CD4-positive, alpha-beta T cell treated with Interleukin-10 for 1 hour (primary cell): ENCODE results near the gene MAP3K19.

Experiments
- DNase-seq: peaks from one replicate; pipeline ENCODE4 v3.0.0-alpha.2; 2020

Gene MAP3K19

DNA sequence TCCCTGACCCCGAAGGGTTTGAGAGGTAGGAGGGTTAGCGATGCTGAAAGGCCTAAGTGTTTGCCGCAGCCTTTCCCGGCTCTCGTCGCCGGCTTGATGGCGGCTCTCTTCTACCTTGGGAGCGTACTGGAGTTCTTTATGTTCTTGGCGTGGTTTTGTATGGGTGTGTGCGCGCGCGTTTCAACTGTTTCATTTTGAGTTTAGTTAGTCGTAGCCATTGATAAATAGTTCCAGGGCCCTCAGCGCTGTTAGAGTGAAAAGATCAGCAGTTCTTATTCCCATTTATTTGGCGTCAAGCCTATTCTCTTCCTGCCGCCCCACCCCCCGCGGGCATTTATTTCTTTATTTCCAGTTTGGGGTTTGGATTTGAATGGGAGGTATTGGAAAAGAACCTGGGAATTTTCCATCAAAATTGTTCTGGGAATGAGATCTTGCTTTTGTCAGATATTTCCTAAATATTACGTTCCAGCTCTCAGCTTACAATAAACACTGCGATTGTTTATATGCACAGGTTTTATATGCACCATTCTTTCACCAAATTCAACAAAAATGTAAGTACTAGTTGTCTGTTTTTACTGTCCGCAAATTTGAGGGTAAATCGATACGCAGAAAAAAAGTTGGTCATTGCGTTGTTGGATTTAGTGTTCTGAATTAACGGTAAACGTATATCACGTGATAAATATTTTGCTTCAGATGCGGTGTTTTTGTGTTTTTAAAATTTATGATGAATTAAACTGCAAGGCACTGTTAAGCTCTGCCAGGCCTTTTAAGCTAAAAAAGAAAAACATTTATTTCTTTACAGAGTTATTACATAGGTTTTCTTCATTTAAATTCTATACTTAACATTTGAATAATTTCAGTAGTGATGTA, 127.7 kb downstream of the MAP3K19 start:
- peak; percentile 48 for DNase-seq

DNA sequence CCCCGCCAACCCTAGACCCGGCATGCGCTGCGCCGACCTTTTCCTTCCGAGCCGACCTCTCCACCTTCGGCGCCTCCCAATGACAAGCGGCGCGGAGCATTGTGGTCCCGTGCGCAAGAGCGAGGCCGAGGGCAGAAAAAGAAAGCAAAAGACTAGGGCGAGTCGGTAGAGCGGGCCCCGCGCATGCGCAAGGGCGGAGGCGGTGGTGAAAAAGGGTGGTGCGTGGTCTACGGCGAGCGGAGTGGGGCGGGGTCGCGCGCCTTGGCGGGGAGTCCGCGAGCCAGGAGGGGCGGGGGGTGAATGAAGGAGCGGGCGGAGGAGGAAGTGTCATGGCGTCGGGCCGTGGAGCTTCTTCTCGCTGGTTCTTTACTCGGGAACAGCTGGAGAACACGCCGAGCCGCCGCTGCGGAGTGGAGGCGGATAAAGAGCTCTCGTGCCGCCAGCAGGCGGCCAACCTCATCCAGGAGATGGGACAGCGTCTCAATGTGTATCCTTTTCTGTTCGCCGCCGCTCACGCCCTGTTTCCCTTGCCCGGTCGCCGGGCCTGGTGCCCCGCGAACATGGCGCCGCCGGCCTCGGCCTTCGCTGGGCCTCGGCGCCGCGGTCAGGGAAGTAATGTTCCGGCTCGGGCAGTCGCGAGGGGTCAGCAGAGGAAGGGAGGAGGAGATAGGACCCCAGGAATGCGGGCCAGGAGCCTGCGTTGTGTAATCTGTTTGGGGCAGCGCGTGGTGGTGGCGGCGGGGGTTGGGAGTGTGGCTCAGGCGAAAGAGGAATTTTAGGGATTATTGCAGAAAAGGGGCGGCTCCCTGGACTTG, 128.5 kb downstream of the MAP3K19 start, which contains the start of gene CCNT2:
TSS of gene CCNT2 (plus strand) at position 297 of the 815 bp plus-strand sequence. CDS start at position 330, 33 bp downstream.
- DNase-seq = peak; percentile 100

DNA sequence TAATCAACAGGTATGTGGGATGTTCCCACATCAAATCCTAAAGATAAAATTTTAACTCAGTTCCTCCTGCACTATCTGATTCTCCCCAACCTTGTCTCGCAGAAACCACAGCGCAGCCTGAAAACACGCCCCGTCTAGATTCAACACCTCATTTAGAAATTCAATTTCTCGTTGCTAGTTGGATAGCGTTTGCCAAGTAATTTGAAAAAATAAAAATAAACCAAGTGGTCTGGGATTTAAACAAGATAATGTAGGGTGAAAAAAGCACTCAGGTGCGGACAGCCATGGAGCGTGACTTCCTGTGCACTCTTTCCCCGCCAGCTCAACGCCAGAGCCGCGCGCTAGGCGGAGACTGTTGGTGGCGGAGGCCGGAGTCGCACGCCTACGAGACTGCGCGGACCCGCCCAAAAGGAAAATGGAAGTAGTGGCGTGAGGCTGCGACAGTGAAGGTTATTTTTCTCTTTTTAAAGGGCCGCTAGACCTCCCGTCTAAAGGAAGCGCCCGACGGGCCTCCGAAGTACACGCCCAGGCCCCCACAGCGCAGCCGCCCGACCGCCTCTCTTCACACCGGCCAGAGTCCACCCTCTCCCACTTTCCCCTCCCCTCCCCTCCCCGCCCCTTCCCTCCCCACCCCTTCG, 129.2 kb downstream of the MAP3K19 start:
- peak; percentile 89 for DNase-seq

DNA sequence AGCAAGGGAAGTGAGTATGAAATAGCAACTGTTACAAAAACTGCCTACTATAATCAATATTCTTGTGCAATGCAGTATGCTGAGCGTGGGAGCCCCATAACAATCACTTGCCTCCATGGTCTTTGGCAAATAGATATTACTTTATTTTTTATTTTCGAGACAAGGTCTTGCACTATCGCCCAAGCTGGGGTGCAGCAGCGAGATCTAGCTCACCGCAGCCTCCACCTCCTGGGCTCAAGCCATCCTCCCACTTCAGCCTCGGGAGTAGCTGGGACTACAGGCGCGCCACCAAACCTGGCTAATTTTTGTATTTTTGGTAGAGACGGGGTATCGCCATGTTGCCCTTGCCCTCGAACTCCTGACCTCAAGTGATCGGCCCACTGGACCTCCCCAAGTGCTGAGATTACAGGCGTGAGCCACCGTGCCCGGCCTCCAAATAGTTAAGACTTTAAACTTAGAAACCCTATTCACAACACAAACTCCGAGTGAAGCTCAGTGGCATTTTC, 129.8 kb downstream of the MAP3K19 start:
- DNase-seq = peak; percentile 24
